ENCODE data around the gene LRMDA.

- TF ChIP-seq CTCF (IDR thresholded peaks at IDR 0.05), result no peak
- no peak for TF ChIP-seq POLR2A (IDR thresholded peaks at IDR 0.05)
- TF ChIP-seq POLR2AphosphoS5 (IDR thresholded peaks at IDR 0.05), result no peak
Measured at GRCh38 chr10:75462865-75463264, 31.4 kb downstream of the LRMDA start.
